Neuronal stem cell (in vitro differentiated cells): ENCODE measurements around the gene HSF4.

Experiments used
- DNase-seq: peaks from one replicate; pipeline ENCODE4 v3.0.0-alpha.2; 2013; ENCODE audit warnings: low spot score
- H2AFZ ChIP-seq: one replicate; pipeline ENCODE4 v1.6.1; 2013; ENCODE audit warnings: mild to moderate bottlenecking, low read length, inconsistent platforms
- H2AK5ac ChIP-seq: 2 replicates; pipeline ENCODE4 v1.6.1; 2013; ENCODE audit warnings: low read depth, mild to moderate bottlenecking, inconsistent platforms, low read length, moderate library complexity, mixed read lengths
- H2BK120ac ChIP-seq: 2 replicates; pipeline ENCODE4 v1.6.1; 2013; ENCODE audit warnings: low read depth, mild to moderate bottlenecking, inconsistent platforms, low read length, moderate library complexity, mixed read lengths
- H2BK12ac ChIP-seq: one replicate; pipeline ENCODE4 v1.6.1; 2013; ENCODE audit warnings: low read length, inconsistent platforms
- H2BK15ac ChIP-seq: 2 replicates; pipeline ENCODE4 v1.6.1; 2013; ENCODE audit warnings: mild to moderate bottlenecking, low read length, inconsistent platforms, mixed read lengths
- H2BK5ac ChIP-seq: one replicate; pipeline ENCODE4 v1.6.1; 2013; ENCODE audit warnings: inconsistent platforms, mild to moderate bottlenecking, low read length, moderate library complexity
- H3K14ac ChIP-seq: one replicate; pipeline ENCODE4 v1.6.1; 2013; ENCODE audit warnings: low read length, inconsistent platforms
- H3K18ac ChIP-seq: 2 replicates; pipeline ENCODE4 v1.6.1; 2013; ENCODE audit warnings: low read length, inconsistent platforms
- H3K23ac ChIP-seq: 2 replicates; pipeline ENCODE4 v1.6.1; 2013; ENCODE audit warnings: low read depth, mild to moderate bottlenecking, mixed read lengths, low read length, inconsistent platforms; ENCODE audit not compliant: poor library complexity
- H3K27ac ChIP-seq: replicated peaks from 3 replicates; pipeline ENCODE4 v1.5.1; 2013; ENCODE audit warnings: low read length, inconsistent platforms
- H3K27me3 ChIP-seq, 3 experiments: 2 replicates each; pipeline ENCODE4 v1.6.1; 2013; ENCODE audit warnings: low read length in 3 of 3, mild to moderate bottlenecking in 2 of 3, inconsistent platforms in 1 of 3, low read depth in 1 of 3, mixed read lengths in 1 of 3, moderate library complexity in 1 of 3; ENCODE audit not compliant: control insufficient read depth in 3 of 3, insufficient read depth in 3 of 3
- H3K36me3 ChIP-seq, 2 donors: replicated peaks in 1 of 2; 2 replicates each; pipeline ENCODE4 v1.6.1; 2013; ENCODE audit warnings: low read length in 2 of 2; ENCODE audit not compliant: control insufficient read depth in 2 of 2, insufficient read depth in 2 of 2
- H3K4ac ChIP-seq: 2 replicates; pipeline ENCODE4 v1.6.1; 2013; ENCODE audit warnings: inconsistent platforms, mild to moderate bottlenecking, low read length, moderate library complexity
- H3K4me1 ChIP-seq, 2 donors: 1 replicate in 1 of 2; 2 replicates in 1 of 2; pipeline ENCODE4 v1.6.1; 2013; ENCODE audit warnings: low read length in 2 of 2, low read depth in 1 of 2; ENCODE audit not compliant: control insufficient read depth in 2 of 2, insufficient read depth in 1 of 2
- H3K4me2 ChIP-seq: one replicate; pipeline ENCODE4 v1.6.1; 2013; ENCODE audit warnings: mild to moderate bottlenecking, low read length, inconsistent platforms; ENCODE audit not compliant: insufficient read depth, poor library complexity, severe bottlenecking
- H3K4me3 ChIP-seq, 2 donors: 2 replicates each; pipeline ENCODE4 v1.5.1; 2013; ENCODE audit warnings: low read length in 2 of 2, mild to moderate bottlenecking in 2 of 2, inconsistent platforms in 1 of 2, moderate library complexity in 1 of 2
- H3K79me1 ChIP-seq: one replicate; pipeline ENCODE4 v1.6.1; 2013; ENCODE audit warnings: low read depth, mild to moderate bottlenecking, inconsistent platforms, low read length, moderate library complexity
- H3K9ac ChIP-seq: one replicate; pipeline ENCODE4 v1.6.1; 2013; ENCODE audit warnings: mild to moderate bottlenecking, low read depth, low read length, inconsistent platforms; ENCODE audit not compliant: poor library complexity
- H3K9me3 ChIP-seq, 2 donors: replicated peaks in 1 of 2; 2 replicates each; pipeline versions ENCODE3 to v1.6.1; 2013; ENCODE audit warnings: low read length in 2 of 2, mild to moderate bottlenecking in 2 of 2, inconsistent platforms in 1 of 2, low read depth in 1 of 2, mixed read lengths in 1 of 2, moderate library complexity in 1 of 2; ENCODE audit not compliant: control insufficient read depth in 2 of 2, insufficient read depth in 1 of 2
- H4K8ac ChIP-seq: one replicate; pipeline ENCODE4 v1.6.1; 2013; ENCODE audit warnings: low read depth, mild to moderate bottlenecking, inconsistent platforms, low read length, moderate library complexity
- H4K91ac ChIP-seq: one replicate; pipeline ENCODE4 v1.6.1; 2013; ENCODE audit warnings: low read length, low read depth, mild to moderate bottlenecking, inconsistent platforms; ENCODE audit not compliant: poor library complexity
- WGBS, 2 donors: extraction: QIAGEN DNeasy Blood & Tissue Kit; methylation state at CpG; one replicate each; pipeline ENCODE4 v1.1.7; 2013; ENCODE audit warnings: missing lambda C conversion rate in 2 of 2, mixed read lengths in 1 of 2; ENCODE audit not compliant: insufficient read length in 2 of 2, insufficient replicate concordance in 1 of 2; ENCODE audit errors: extremely low coverage in 2 of 2; 5-methylcytosine and 5-hydroxymethylcytosine counted together

HSF4 gene

GRCh38 chr16:67184995-67185650 is 20.6 kb downstream of the HSF4 start:
- Histone ChIP-seq H2AK5ac (peak overlapping the region; percentile 52), H3K9ac (no peak overlapping the region), H2AFZ (no peak overlapping the region), H3K4me3 (peak overlapping the region in 1 of 2 donors; percentile 54), H3K4ac (no peak overlapping the region), H3K36me3 (peaks cover 0 to 5% of the 10 kb centered on the region in 2 donors), H4K91ac (no peak overlapping the region), H3K23ac (peak overlapping the region; percentile 98), H2BK12ac (no peak overlapping the region), H3K79me1 (peaks cover 7% of the 10 kb centered on the region), H2BK15ac (no peak overlapping the region), H2BK120ac (no peak overlapping the region), H3K27me3 (peaks cover 5 to 30% (median 8%) of the 10 kb centered on the region in 3 experiments), H4K8ac (no peak overlapping the region), H3K4me2 (peak overlapping the region; percentile 11), H3K14ac (peak overlapping the region; percentile 38), H3K4me1 (peaks cover 12 to 17% of the 10 kb centered on the region in 2 donors), H3K9me3 (no peaks in the 10 kb centered on the region), H3K27ac (no peak overlapping the region), H3K18ac (peak overlapping the region; percentile 57), H2BK5ac (peak overlapping the region; percentile 82)
- no CpG with 5 or more reads among the region's 43 CpGs for WGBS, 2 donors
- peak; percentile 81 for DNase-seq

GRCh38 chr16:67185651-67186134 is 21.1 kb downstream of the HSF4 start:
- Histone ChIP-seq H3K9me3 (no peaks in the 10 kb centered on the region), H3K4me1 (peaks cover 16 to 17% of the 10 kb centered on the region in 2 donors), H3K14ac (no peak overlapping the region), H2BK15ac (no peak overlapping the region), H4K91ac (no peak overlapping the region), H3K27me3 (peaks cover 5 to 30% (median 8%) of the 10 kb centered on the region in 3 experiments), H4K8ac (no peak overlapping the region), H3K4me3 (no peak overlapping the region), H3K9ac (no peak overlapping the region), H3K27ac (no peak overlapping the region), H2AK5ac (no peak overlapping the region), H3K18ac (no peak overlapping the region), H3K4me2 (no peak overlapping the region), H3K4ac (no peak overlapping the region), H3K23ac (no peak overlapping the region), H2AFZ (no peak overlapping the region), H2BK5ac (no peak overlapping the region), H2BK12ac (no peak overlapping the region), H3K36me3 (peaks cover 0 to 3% of the 10 kb centered on the region in 2 donors), H2BK120ac (no peak overlapping the region), H3K79me1 (peaks cover 7% of the 10 kb centered on the region)
- WGBS, 2 donors, result no CpG with 5 or more reads among the region's 12 CpGs
- no peak for DNase-seq

GRCh38 chr16:67186550-67186950 is 22.0 kb downstream of the HSF4 start:
- Histone ChIP-seq H3K36me3 (no peaks in the 10 kb centered on the region), H3K27me3 (peaks cover 5 to 30% (median 8%) of the 10 kb centered on the region in 3 experiments), H2AFZ (no peak overlapping the region), H4K91ac (no peak overlapping the region), H2BK5ac (no peak overlapping the region), H3K4ac (no peak overlapping the region), H3K9me3 (no peaks in the 10 kb centered on the region), H2BK120ac (no peak overlapping the region), H3K18ac (no peak overlapping the region), H3K79me1 (peaks cover 7% of the 10 kb centered on the region), H3K9ac (peak overlapping the region; percentile 75), H2BK12ac (peak overlapping the region; percentile 46), H2AK5ac (peak overlapping the region; percentile 58), H3K4me3 (peak overlapping the region in 1 of 2 donors; percentile 8), H3K4me2 (peak overlapping the region; percentile 15), H4K8ac (peak overlapping the region; percentile 57), H2BK15ac (no peak overlapping the region), H3K4me1 (peaks cover 17% of the 10 kb centered on the region in 2 donors), H3K14ac (no peak overlapping the region), H3K23ac (peak overlapping the region; percentile 86), H3K27ac (no peak overlapping the region)
- DNase-seq, result no peak
- no CpG with 5 or more reads among the region's 5 CpGs for WGBS, 2 donors

- Histone ChIP-seq H3K9me3 (no peaks in the 10 kb centered on the region), H3K27ac (no peak overlapping the region)
These were observed 22.8 kb downstream of the HSF4 start for GRCh38 chr16:67187175-67187890.

More at GRCh38 chr16:67187175-67187890, 22.8 kb downstream of the HSF4 start:
- peak overlapping the region; percentile 69 for H3K18ac ChIP-seq
- peak overlapping the region; percentile 48 for H2BK12ac ChIP-seq
- peak overlapping the region; percentile 67 for H3K9ac ChIP-seq
- H3K36me3 ChIP-seq, result no peaks in the 10 kb centered on the region
- no peak overlapping the region for H4K91ac ChIP-seq
- H3K27me3 ChIP-seq, result peaks cover 5 to 30% (median 8%) of the 10 kb centered on the region in 3 experiments
- no peak overlapping the region for H2AFZ ChIP-seq
- no peak for DNase-seq
- H3K79me1 ChIP-seq, result peaks cover 7% of the 10 kb centered on the region
- H3K4me3 ChIP-seq, result no peak overlapping the region
- H3K4ac ChIP-seq, result peak overlapping the region; percentile 28
- H3K4me2 ChIP-seq, result no peak overlapping the region
- H3K14ac ChIP-seq, result peak overlapping the region; percentile 6
- peak overlapping the region; percentile 63 for H3K23ac ChIP-seq
- H2BK5ac ChIP-seq, result no peak overlapping the region
- peaks cover 17 to 18% of the 10 kb centered on the region in 2 donors for H3K4me1 ChIP-seq
- peak overlapping the region; percentile 78 for H4K8ac ChIP-seq
- no peak overlapping the region for H2BK120ac ChIP-seq
- WGBS, 2 donors, result no CpG with 5 or more reads among the region's 26 CpGs
- H2AK5ac ChIP-seq, result peak overlapping the region; percentile 77
- H2BK15ac ChIP-seq, result peak overlapping the region; percentile 79
